PC-3 (cell line): ENCODE results near the gene ZNF575. TPM values are rescaled to one million over a fixed set of nuclear protein-coding genes. Genes with fewer than 3 reads are reported as not detected.

ENCODE experiments used
- ATAC-seq: fragments of 200-7000 bp; cut with Tn5 transposase; 2 replicates; pipeline ENCODE4 v1.9.1; 2020; ENCODE audit warnings: mild to moderate bottlenecking, moderate library complexity
- BruUV-seq: library from RNA; stranded (reverse); fragments of 400-500 nt; replicated peaks from 2 replicates; lab custom pipeline; 2021; lab: Mats Ljungman, UMichigan
- CTCF ChIA-PET: fragments of 300-600 bp; sonication (Branson Sonifier 250); formaldehyde crosslinking; loops from one replicate; lab custom pipeline; 2022; ENCODE audit warnings: antibody characterized with exemption; lab: Charles Lee
- POLR2A ChIA-PET: fragments of 300-600 bp; sonication (Branson Sonifier 250); formaldehyde crosslinking; loops from one replicate; lab custom pipeline; 2022; ENCODE audit warnings: antibody characterized with exemption; ENCODE audit not compliant: unreplicated experiment; lab: Charles Lee
- DNase-seq: peaks from one replicate; pipeline ENCODE4 v3.0.0-alpha.2; 2015
- H2AFZ ChIP-seq: fragments of 300-600 bp; sonication (generic); 2 replicates; pipeline ENCODE4 v1.6.0; 2016; ENCODE audit warnings: antibody characterized with exemption, low read length
- H3F3A ChIP-seq: fragments of 300-600 bp; sonication (generic); one replicate; pipeline ENCODE4 v1.6.0; 2017; ENCODE audit warnings: antibody characterized with exemption, low read length, control low read depth, mild to moderate bottlenecking; ENCODE audit not compliant: unreplicated experiment
- H3K27ac ChIP-seq: fragments of 300-600 bp; sonication (generic); 2 replicates; pipeline ENCODE4 v1.5.1; 2016; ENCODE audit warnings: mild to moderate bottlenecking, low read length
- H3K27me3 ChIP-seq: fragments of 300-600 bp; sonication (generic); 2 replicates; pipeline ENCODE4 v1.6.1; 2016; ENCODE audit warnings: low read length, mixed read lengths
- H3K36me3 ChIP-seq: fragments of 300-600 bp; sonication (generic); 2 replicates; pipeline ENCODE4 v1.6.1; 2016; ENCODE audit warnings: low read depth, mixed run types, low read length, mixed read lengths
- H3K4me1 ChIP-seq: fragments of 300-600 bp; sonication (generic); 2 replicates; pipeline ENCODE4 v1.5.1; 2016; ENCODE audit warnings: low read length; ENCODE audit not compliant: insufficient read depth
- H3K4me2 ChIP-seq: fragments of 300-600 bp; sonication (generic); 2 replicates; pipeline ENCODE4 v1.6.0; 2016; ENCODE audit warnings: low read length
- H3K4me3 ChIP-seq: fragments of 300-600 bp; sonication (generic); 2 replicates; pipeline ENCODE4 v1.5.1; 2016; ENCODE audit warnings: mild to moderate bottlenecking, low read length, mixed read lengths
- H3K79me2 ChIP-seq: fragments of 300-600 bp; sonication (generic); 2 replicates; pipeline ENCODE4 v1.6.1; 2017; ENCODE audit warnings: low read length, mixed read lengths
- H3K9ac ChIP-seq: fragments of 300-600 bp; sonication (generic); 2 replicates; pipeline ENCODE4 v1.6.0; 2016; ENCODE audit warnings: mild to moderate bottlenecking, low read length
- H3K9me2 ChIP-seq: fragments of 300-600 bp; sonication (generic); replicated peaks from 2 replicates; pipeline ENCODE4 v1.6.1; 2016; ENCODE audit warnings: mixed run types, low read length, mixed read lengths
- H3K9me3 ChIP-seq: fragments of 300-600 bp; sonication (generic); 2 replicates; pipeline ENCODE4 v1.6.1; 2016; ENCODE audit warnings: low read length, mixed read lengths
- H4K20me1 ChIP-seq: fragments of 300-600 bp; sonication (generic); 2 replicates; pipeline ENCODE4 v1.6.1; 2016; ENCODE audit warnings: low read length, mixed read lengths
- EZH2 ChIP-seq: fragments of 300-600 bp; sonication (generic); IDR thresholded peaks from one replicate; pipeline ENCODE4 v1.6.1; 2017; ENCODE audit warnings: antibody characterized with exemption, mild to moderate bottlenecking, low read length; ENCODE audit not compliant: unreplicated experiment
- EZH2phosphoT487 ChIP-seq: fragments of 300-600 bp; sonication (generic); IDR thresholded peaks from 2 replicates; pipeline ENCODE4 v1.6.1; 2018; ENCODE audit warnings: mild to moderate bottlenecking, antibody characterized with exemption, low read length, borderline replicate concordance
- intact Hi-C: fragments of 100-400 bp; cut with micrococcal nuclease; formaldehyde crosslinking; loops from 2 replicates; pipeline ENCODE4 v1.9.0; 2023
- total RNA-seq: library from RNA; depleted of rRNA; stranded (reverse); fragments of >200 nt; gene quantifications from 2 replicates; pipeline ENCODE4 v1.2.3, GENCODE V29; 2014
- TF ChIP-seq, protein P1 (sequence below): fragments of 300-600 bp; sonication (generic); conservative IDR thresholded peaks from 2 replicates; pipeline ENCODE4 v1.5.1; 2017; ENCODE audit warnings: antibody characterized with exemption, low read depth, mild to moderate bottlenecking, low read length

Gene ZNF575
- total RNA-seq, 1 experiment from 2014 or later: not detected

DNA sequence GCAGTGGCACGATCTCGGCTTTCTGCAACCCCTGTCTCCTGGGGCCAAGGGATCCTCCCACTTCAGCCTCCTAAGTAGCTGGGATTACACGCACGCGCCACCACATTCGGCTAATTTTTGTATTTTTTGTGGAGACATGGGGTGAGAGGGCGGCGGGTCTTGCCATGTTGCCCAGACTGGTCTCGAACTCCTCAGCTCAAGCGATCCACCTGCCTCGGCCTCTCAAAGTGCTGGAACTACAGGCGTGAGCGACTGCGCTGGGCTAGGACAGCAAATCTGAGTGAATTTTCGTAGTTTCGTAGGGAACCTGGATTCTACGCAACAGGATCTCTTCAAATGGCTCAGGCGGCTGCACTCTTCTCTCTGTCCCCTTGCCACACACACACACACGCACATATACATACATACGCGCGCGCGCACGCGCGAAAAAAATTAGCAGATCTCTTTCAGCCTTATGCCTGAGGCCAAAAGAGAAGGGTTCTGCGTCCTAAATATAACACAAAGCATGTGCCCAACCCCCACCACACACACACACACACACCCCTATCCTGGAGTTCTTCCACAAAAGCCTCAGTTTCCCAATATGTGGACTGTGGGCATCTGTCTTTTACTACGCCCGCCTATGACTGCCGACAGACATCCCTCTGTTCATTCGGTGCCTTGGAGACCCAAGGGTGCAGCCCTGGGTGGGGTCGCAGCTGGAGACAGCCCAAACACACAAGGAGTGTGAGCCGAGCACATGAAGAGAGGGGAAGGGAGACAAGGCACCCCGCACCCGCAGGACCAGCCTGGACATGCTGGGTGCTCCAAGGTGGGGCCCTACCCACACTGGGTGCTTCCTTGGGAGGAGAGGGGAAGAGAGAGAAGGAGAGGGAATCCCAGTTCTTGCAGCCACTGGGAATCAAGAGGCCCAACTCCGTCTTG is 43.2 kb downstream of the ZNF575 start:
- TF ChIP-seq EZH2phosphoT487: no peak
- TF ChIP-seq, protein P1, sequence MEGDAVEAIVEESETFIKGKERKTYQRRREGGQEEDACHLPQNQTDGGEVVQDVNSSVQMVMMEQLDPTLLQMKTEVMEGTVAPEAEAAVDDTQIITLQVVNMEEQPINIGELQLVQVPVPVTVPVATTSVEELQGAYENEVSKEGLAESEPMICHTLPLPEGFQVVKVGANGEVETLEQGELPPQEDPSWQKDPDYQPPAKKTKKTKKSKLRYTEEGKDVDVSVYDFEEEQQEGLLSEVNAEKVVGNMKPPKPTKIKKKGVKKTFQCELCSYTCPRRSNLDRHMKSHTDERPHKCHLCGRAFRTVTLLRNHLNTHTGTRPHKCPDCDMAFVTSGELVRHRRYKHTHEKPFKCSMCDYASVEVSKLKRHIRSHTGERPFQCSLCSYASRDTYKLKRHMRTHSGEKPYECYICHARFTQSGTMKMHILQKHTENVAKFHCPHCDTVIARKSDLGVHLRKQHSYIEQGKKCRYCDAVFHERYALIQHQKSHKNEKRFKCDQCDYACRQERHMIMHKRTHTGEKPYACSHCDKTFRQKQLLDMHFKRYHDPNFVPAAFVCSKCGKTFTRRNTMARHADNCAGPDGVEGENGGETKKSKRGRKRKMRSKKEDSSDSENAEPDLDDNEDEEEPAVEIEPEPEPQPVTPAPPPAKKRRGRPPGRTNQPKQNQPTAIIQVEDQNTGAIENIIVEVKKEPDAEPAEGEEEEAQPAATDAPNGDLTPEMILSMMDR: no peak
- TF ChIP-seq EZH2: no peak
- H3K9me3 ChIP-seq: no peaks in the 10 kb centered on the region
- no peak for ATAC-seq
- H3K4me2 ChIP-seq: peak overlapping the region; percentile 68; the same call in 1 of the 2 replicates
- H3K9ac ChIP-seq: peak overlapping the region; percentile 49; the same call in 1 of the 2 replicates
- no peaks in the 10 kb centered on the region for H3F3A ChIP-seq
- H2AFZ ChIP-seq: peak overlapping the region; percentile 77
- H4K20me1 ChIP-seq: no peaks in the 10 kb centered on the region
- no peak overlapping the region for H3K4me3 ChIP-seq
- H3K4me1 ChIP-seq: peaks cover 9% of the 10 kb centered on the region
- H3K79me2 ChIP-seq: peaks cover 15% of the 10 kb centered on the region
- DNase-seq: no peak
- no peak overlapping the region for H3K27ac ChIP-seq
- BruUV-seq: TSS peak; percentile 30
- no peaks in the 10 kb centered on the region for H3K9me2 ChIP-seq
- H3K27me3 ChIP-seq: no peaks in the 10 kb centered on the region
- ChIA-PET CTCF (no interaction called here), POLR2A (interaction anchor here (0.6 kb wide), 1 partner anchor 92 kb away, joined by 3 read pairs; no protein-coding TSS in a partner anchor)
- intact Hi-C loops: loop anchor here (1.0 kb wide), 1 partner anchor 20 kb away; the partner anchor contains the start of genes IRGQ and ZNF576
- no peaks in the 10 kb centered on the region for H3K36me3 ChIP-seq

GRCh38 chr19:43578787-43579186 is 45.8 kb downstream of the ZNF575 start:
- Histone ChIP-seq H2AFZ (no peak overlapping the region), H3K9ac (no peak overlapping the region), H3K27ac (no peak overlapping the region), H4K20me1 (no peaks in the 10 kb centered on the region), H3K79me2 (peaks cover 11% of the 10 kb centered on the region), H3K4me1 (peaks cover 9% of the 10 kb centered on the region), H3F3A (no peaks in the 10 kb centered on the region), H3K9me2 (no peaks in the 10 kb centered on the region), H3K4me2 (no peak overlapping the region), H3K9me3 (no peaks in the 10 kb centered on the region), H3K36me3 (no peaks in the 10 kb centered on the region), H3K4me3 (no peak overlapping the region), H3K27me3 (no peaks in the 10 kb centered on the region)
- ATAC-seq (no peak), DNase-seq (no peak)
- intact Hi-C loops: no loop called here
- ChIA-PET CTCF (no interaction called here), POLR2A (no interaction called here)
- BruUV-seq: no TSS peak
- TF ChIP-seq EZH2phosphoT487: no peak
- TF ChIP-seq, protein P1: no peak
- TF ChIP-seq EZH2: no peak

DNA sequence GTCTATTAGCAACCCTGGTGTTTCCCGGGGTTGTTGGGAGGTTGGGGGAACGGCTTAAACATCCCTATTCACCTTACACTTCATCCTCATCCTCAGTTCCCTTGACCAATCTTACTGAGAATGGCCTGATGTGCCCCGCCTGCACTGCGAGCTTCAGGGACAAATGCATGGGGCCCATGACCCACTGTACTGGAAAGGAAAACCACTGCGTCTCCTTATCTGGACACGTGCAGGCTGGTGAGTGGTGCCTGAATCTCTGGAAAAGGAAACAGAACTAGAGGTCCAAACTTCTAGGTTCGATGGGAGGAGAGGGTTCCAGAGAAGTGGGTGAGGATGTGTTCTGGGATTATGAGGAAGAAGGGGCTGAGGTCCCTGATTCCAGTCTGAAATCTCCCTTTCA is 48.5 kb downstream of the ZNF575 start:
- ChIA-PET POLR2A (no interaction called here), CTCF (no interaction called here)
- H3K9me2 ChIP-seq: no peaks in the 10 kb centered on the region
- H3K79me2 ChIP-seq: no peaks in the 10 kb centered on the region
- TF ChIP-seq, protein P1: no peak
- TF ChIP-seq EZH2: no peak
- no peak for TF ChIP-seq EZH2phosphoT487
- H3K27me3 ChIP-seq: no peaks in the 10 kb centered on the region
- BruUV-seq: no TSS peak
- H3F3A ChIP-seq: no peaks in the 10 kb centered on the region
- ATAC-seq (no peak), DNase-seq (no peak)
- H3K4me2 ChIP-seq: no peak overlapping the region
- no peak overlapping the region for H3K9ac ChIP-seq
- H3K4me1 ChIP-seq: no peaks in the 10 kb centered on the region
- H3K27ac ChIP-seq: no peak overlapping the region
- H3K9me3 ChIP-seq: no peaks in the 10 kb centered on the region
- no peaks in the 10 kb centered on the region for H4K20me1 ChIP-seq
- H2AFZ ChIP-seq: no peak overlapping the region
- no peak overlapping the region for H3K4me3 ChIP-seq
- intact Hi-C loops: no loop called here
- no peaks in the 10 kb centered on the region for H3K36me3 ChIP-seq
